ENCODE data around the gene MEX3D. TPM values are rescaled to one million over a fixed set of nuclear protein-coding genes. Genes with fewer than 3 reads are reported as not detected.

MEX3D gene
- total RNA-seq, 1 experiment from 2014 or later: 70.4 TPM

DNA sequence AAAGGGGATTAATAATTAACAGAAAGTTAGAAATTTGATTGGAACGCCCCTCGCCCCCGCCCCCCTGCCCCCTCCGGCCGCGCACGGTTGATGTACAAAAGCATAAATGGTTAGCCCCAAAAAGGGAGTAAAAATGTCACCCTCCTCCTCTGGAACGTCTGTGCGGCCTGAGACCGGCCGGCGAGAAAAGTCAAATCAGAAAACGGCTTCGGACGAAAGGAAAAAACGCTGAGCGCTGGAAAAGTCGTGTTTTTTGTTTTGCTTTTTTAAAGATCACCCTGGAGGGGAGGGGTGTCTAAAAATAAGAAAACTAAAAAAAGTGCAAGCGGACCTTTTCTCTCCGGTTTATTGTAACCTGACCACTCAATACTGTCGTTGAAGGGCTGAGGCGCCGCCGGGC, 13.2 kb downstream of the MEX3D start:
- no peak overlapping the region for H2AFZ ChIP-seq (ENCODE audit: low read length)
- no peaks in the 10 kb centered on the region for H4K20me1 ChIP-seq (ENCODE audit: control insufficient read depth, insufficient read depth, insufficient read length)
- H4K8ac ChIP-seq (replicated peaks; ENCODE audit: insufficient read length, low read depth, low read length): no peak overlapping the region
- Mint-ChIP-seq H3K36me3 (ENCODE audit: insufficient read depth in 1 of 3, low read depth in 3 of 3) (peaks cover 0 to 19% (median 15%) of the 10 kb centered on the region in 3 experiments; a peak in 5 of 7 replicates), H3K4me1 (no peaks in the 10 kb centered on the region), H3K9me3 (no peaks in the 10 kb centered on the region), H3K27me3 (ENCODE audit: low read depth) (no peaks in the 10 kb centered on the region; the same call in 1 of the 2 replicates), H3K27ac (peak overlapping the region in 1 of 3 experiments; percentile 32; a peak in 1 of 7 replicates), H3K4me3 (no peak overlapping the region)
- no peak overlapping the region for H3K9ac ChIP-seq (ENCODE audit: extremely low read depth, insufficient read length, low read length)
- no peak overlapping the region for H3K14ac ChIP-seq (ENCODE audit: insufficient read depth, low read length)
- no peaks in the 10 kb centered on the region for H3K4me1 ChIP-seq (ENCODE audit: insufficient read depth, low read length)
- H3K27me3 ChIP-seq (ENCODE audit: insufficient read depth, low read length): no peaks in the 10 kb centered on the region
- H2BK120ac ChIP-seq (ENCODE audit: low read depth, low read length, poor library complexity, severe bottlenecking): no peak overlapping the region
- peaks cover 6% of the 10 kb centered on the region for H3K79me1 ChIP-seq (ENCODE audit: insufficient read depth, low read depth, low read length, poor library complexity, severe bottlenecking)
- DNase-seq: no peak
- H2BK20ac ChIP-seq (ENCODE audit: low read depth, low read length, poor library complexity, severe bottlenecking): no peak overlapping the region
- H2AK5ac ChIP-seq (ENCODE audit: insufficient read length, low read length): no peak overlapping the region
- H3K9me3 ChIP-seq (ENCODE audit: control insufficient read depth, low read depth, low read length): no peaks in the 10 kb centered on the region
- no peak overlapping the region for H3K23ac ChIP-seq (ENCODE audit: insufficient read length, low read depth, low read length)
- H3K23me2 ChIP-seq (ENCODE audit: insufficient read length, low read depth, low read length, poor library complexity, severe bottlenecking): no peaks in the 10 kb centered on the region
- peaks cover 2% of the 10 kb centered on the region; the same call in 1 of the 2 replicates for H3K79me2 ChIP-seq (ENCODE audit: insufficient read depth, low read length)
- TF ChIP-seq, protein P1, sequence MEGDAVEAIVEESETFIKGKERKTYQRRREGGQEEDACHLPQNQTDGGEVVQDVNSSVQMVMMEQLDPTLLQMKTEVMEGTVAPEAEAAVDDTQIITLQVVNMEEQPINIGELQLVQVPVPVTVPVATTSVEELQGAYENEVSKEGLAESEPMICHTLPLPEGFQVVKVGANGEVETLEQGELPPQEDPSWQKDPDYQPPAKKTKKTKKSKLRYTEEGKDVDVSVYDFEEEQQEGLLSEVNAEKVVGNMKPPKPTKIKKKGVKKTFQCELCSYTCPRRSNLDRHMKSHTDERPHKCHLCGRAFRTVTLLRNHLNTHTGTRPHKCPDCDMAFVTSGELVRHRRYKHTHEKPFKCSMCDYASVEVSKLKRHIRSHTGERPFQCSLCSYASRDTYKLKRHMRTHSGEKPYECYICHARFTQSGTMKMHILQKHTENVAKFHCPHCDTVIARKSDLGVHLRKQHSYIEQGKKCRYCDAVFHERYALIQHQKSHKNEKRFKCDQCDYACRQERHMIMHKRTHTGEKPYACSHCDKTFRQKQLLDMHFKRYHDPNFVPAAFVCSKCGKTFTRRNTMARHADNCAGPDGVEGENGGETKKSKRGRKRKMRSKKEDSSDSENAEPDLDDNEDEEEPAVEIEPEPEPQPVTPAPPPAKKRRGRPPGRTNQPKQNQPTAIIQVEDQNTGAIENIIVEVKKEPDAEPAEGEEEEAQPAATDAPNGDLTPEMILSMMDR (conservative IDR thresholded peaks at IDR 0.05): no peak
- no peak overlapping the region for H2BK12ac ChIP-seq (ENCODE audit: insufficient read length, low read depth, low read length)
- no peak overlapping the region for H3T11ph ChIP-seq (ENCODE audit: low read length)
- no CpG with 5 or more reads among the region's 24 CpGs for WGBS (ENCODE audit: extremely low coverage, insufficient read length, low lambda C conversion rate)
- H2BK5ac ChIP-seq (ENCODE audit: insufficient read length, low read length): no peak overlapping the region
- no peak overlapping the region for H3K18ac ChIP-seq (ENCODE audit: insufficient read length, low read depth, low read length)
- H3K4ac ChIP-seq (ENCODE audit: low read depth, low read length): no peak overlapping the region
- no peak overlapping the region for H2BK15ac ChIP-seq (ENCODE audit: low read depth, low read length)
- H4K5ac ChIP-seq (ENCODE audit: insufficient read length, low read depth, low read length): no peak overlapping the region
- no peak overlapping the region for H3K4me2 ChIP-seq (ENCODE audit: insufficient read depth, insufficient read length, low read length)
- no peak overlapping the region for H3K56ac ChIP-seq (ENCODE audit: insufficient read length, low read depth, low read length)
- no peak overlapping the region for H4K91ac ChIP-seq (ENCODE audit: insufficient read length, low read depth, low read length)
- H3K27ac ChIP-seq (ENCODE audit: insufficient read length, low read depth, low read length): no peak overlapping the region
